IMR-90 (cell line): Measurements from ENCODE around the gene ITIH5. TPM values are rescaled to one million over a fixed set of nuclear protein-coding genes. Genes with fewer than 3 reads are reported as not detected.

Experiments
- ATAC-seq: fragments of 200-7000 bp; cut with Tn5 transposase; 2 replicates; pipeline ENCODE4 v1.9.1; 2020; ENCODE audit warnings: low read depth, mild to moderate bottlenecking, moderate library complexity
- BruUV-seq: library from RNA; stranded (reverse); fragments of 400-500 nt; replicated peaks from 2 replicates; lab custom pipeline; 2021; lab: Mats Ljungman, UMichigan
- CTCF ChIA-PET: fragments of 300-600 bp; formaldehyde crosslinking; extraction: SDS; loops from one replicate; lab custom pipeline; 2021; ENCODE audit warnings: antibody characterized with exemption; lab: Yijun Ruan, JAX
- POLR2A ChIA-PET: fragments of 300-600 bp; sonication (Branson Sonifier 250); formaldehyde crosslinking; loops from one replicate; lab custom pipeline; 2022; ENCODE audit warnings: antibody characterized with exemption; ENCODE audit not compliant: unreplicated experiment; lab: Charles Lee
- DNase-seq: peaks from one replicate; pipeline ENCODE4 v3.0.0; 2013
- H2AFZ ChIP-seq: replicated peaks from 2 replicates; pipeline ENCODE3; 2013; ENCODE audit warnings: low read length, mild to moderate bottlenecking; ENCODE audit not compliant: poor library complexity
- H2AK5ac ChIP-seq: 2 replicates; pipeline ENCODE4 v1.6.1; 2013; ENCODE audit warnings: low read depth, low read length, inconsistent platforms
- H2AK9ac ChIP-seq: replicated peaks from 2 replicates; pipeline ENCODE3; 2013; ENCODE audit warnings: mild to moderate bottlenecking, low read depth, low read length, moderate library complexity; ENCODE audit not compliant: poor library complexity
- H2BK120ac ChIP-seq: 2 replicates; pipeline ENCODE4 v1.6.1; 2013; ENCODE audit warnings: low read depth, low read length, inconsistent platforms
- H2BK15ac ChIP-seq: 3 replicates; pipeline ENCODE4 v1.6.1; 2013; ENCODE audit warnings: low read depth, low read length, inconsistent platforms
- H2BK20ac ChIP-seq: 2 replicates; pipeline ENCODE4 v1.6.1; 2013; ENCODE audit warnings: low read depth, mild to moderate bottlenecking, inconsistent platforms, low read length, moderate library complexity
- H2BK5ac ChIP-seq: 2 replicates; pipeline ENCODE4 v1.6.1; 2013; ENCODE audit warnings: mild to moderate bottlenecking, low read depth, low read length, inconsistent platforms; ENCODE audit not compliant: poor library complexity, severe bottlenecking
- H3K14ac ChIP-seq: replicated peaks from 2 replicates; pipeline ENCODE4 v1.6.1; 2013; ENCODE audit warnings: low read depth, low read length, inconsistent platforms
- H3K18ac ChIP-seq: 2 replicates; pipeline ENCODE4 v1.6.1; 2013; ENCODE audit warnings: low read depth, low read length, control low read depth
- H3K23ac ChIP-seq: 2 replicates; pipeline ENCODE4 v1.6.1; 2013; ENCODE audit warnings: low read depth, low read length, inconsistent platforms
- H3K27ac ChIP-seq: 2 replicates; pipeline ENCODE4 v1.5.1; 2013; ENCODE audit warnings: mild to moderate bottlenecking, control low read depth, low read length; ENCODE audit not compliant: insufficient read depth
- H3K27me3 ChIP-seq: 2 replicates; pipeline ENCODE4 v1.6.1; 2013; ENCODE audit warnings: low read length; ENCODE audit not compliant: control insufficient read depth, insufficient read depth
- H3K36me3 ChIP-seq: 2 replicates; pipeline ENCODE4 v1.6.1; 2013; ENCODE audit warnings: low read length, mixed read lengths; ENCODE audit not compliant: control insufficient read depth, insufficient read depth
- H3K4ac ChIP-seq: 2 replicates; pipeline ENCODE4 v1.6.1; 2013; ENCODE audit warnings: low read depth, low read length, inconsistent platforms
- H3K4me1 ChIP-seq: 2 replicates; pipeline ENCODE4 v1.6.1; 2013; ENCODE audit warnings: low read length, mixed read lengths; ENCODE audit not compliant: control insufficient read depth, insufficient read depth
- H3K4me2 ChIP-seq: 2 replicates; pipeline ENCODE4 v1.6.1; 2013; ENCODE audit warnings: low read depth, mild to moderate bottlenecking, control low read depth, low read length, moderate library complexity
- H3K4me3 ChIP-seq: 2 replicates; pipeline ENCODE4 v1.5.1; 2013; ENCODE audit warnings: low read depth, mild to moderate bottlenecking, control low read depth, low read length, moderate library complexity; ENCODE audit not compliant: insufficient read depth
- H3K56ac ChIP-seq: 2 replicates; pipeline ENCODE4 v1.6.1; 2013; ENCODE audit warnings: low read length, inconsistent platforms; ENCODE audit not compliant: insufficient read depth; ENCODE audit errors: extremely low read depth
- H3K79me1 ChIP-seq, 2 experiments: 2 replicates each; pipeline ENCODE4 v1.6.1; 2013; ENCODE audit warnings: low read length in 2 of 2, inconsistent platforms in 1 of 2, low read depth in 1 of 2
- H3K9ac ChIP-seq: 2 replicates; pipeline ENCODE4 v1.6.1; 2013; ENCODE audit warnings: low read depth, low read length, control low read depth
- H3K9me1 ChIP-seq: 2 replicates; pipeline ENCODE4 v1.6.1; 2013; ENCODE audit warnings: low read length, inconsistent platforms; ENCODE audit not compliant: insufficient read depth
- H3K9me3 ChIP-seq: 2 replicates; pipeline ENCODE4 v1.6.1; 2013; ENCODE audit warnings: low read length; ENCODE audit not compliant: control insufficient read depth, insufficient read depth
- H4K20me1 ChIP-seq: 2 replicates; pipeline ENCODE4 v1.6.1; 2013; ENCODE audit warnings: low read length, inconsistent platforms; ENCODE audit not compliant: insufficient read depth
- H4K5ac ChIP-seq: 2 replicates; pipeline ENCODE4 v1.6.1; 2013; ENCODE audit warnings: mild to moderate bottlenecking, low read depth, low read length, control low read depth
- H4K8ac ChIP-seq, 2 experiments: 2 replicates each; pipeline ENCODE4 v1.6.1; 2013; ENCODE audit warnings: low read depth in 2 of 2, low read length in 2 of 2, control low read depth in 1 of 2, inconsistent platforms in 1 of 2
- H4K91ac ChIP-seq: 2 replicates; pipeline ENCODE4 v1.6.1; 2013; ENCODE audit warnings: low read depth, low read length, inconsistent platforms; ENCODE audit not compliant: insufficient read depth
- BHLHE40 ChIP-seq: fragments of 150-350 bp; IDR thresholded peaks from 2 replicates; pipeline ENCODE4 v1.6.1; 2016; ENCODE audit warnings: mild to moderate bottlenecking, low read depth, low read length
- MAZ ChIP-seq: IDR thresholded peaks from 2 replicates; pipeline ENCODE4 v1.6.1; 2012; ENCODE audit warnings: low read depth, mild to moderate bottlenecking, low read length, improper control_type of control experiment, moderate library complexity, borderline replicate concordance
- MXI1 ChIP-seq: IDR thresholded peaks from 2 replicates; pipeline ENCODE4 v1.6.1; 2012; ENCODE audit warnings: low read depth, mild to moderate bottlenecking, low read length, moderate library complexity, borderline replicate concordance
- RFX5 ChIP-seq: IDR thresholded peaks from 2 replicates; pipeline ENCODE4 v1.8.0; 2012; ENCODE audit warnings: low read depth, mild to moderate bottlenecking, low read length, moderate library complexity
- WGBS, 2 experiments: methylation state at CpG; one replicate each; pipeline versions ENCODE4 v1.1.5 to v1.1.7; 2013; ENCODE audit warnings: missing lambda C conversion rate in 2 of 2; ENCODE audit not compliant: insufficient read length in 1 of 2; ENCODE audit errors: extremely low coverage in 2 of 2; 5-methylcytosine and 5-hydroxymethylcytosine counted together
- dilution Hi-C: fragments of 300-500 bp; cut with HindIII; formaldehyde crosslinking; loops from one replicate; pipeline ENCODE4 v1.14.3; 2018; ENCODE audit warnings: low sequenced_read_pairs; ENCODE audit not compliant: unreplicated experiment
- in situ Hi-C: fragments of 300-500 bp; cut with MboI; formaldehyde crosslinking; loops from 3 replicates; pipeline ENCODE4 v1.14.3; 2019; ENCODE audit warnings: low sequenced_read_pairs, inconsistent platforms, mixed read lengths
- intact Hi-C: fragments of 100-400 bp; cut with micrococcal nuclease; formaldehyde crosslinking; loops from 2 replicates; pipeline ENCODE4 v1.10.0; 2022
- polyA plus RNA-seq, 3 experiments: library from polyadenylated mRNA; depleted of rRNA; stranded (reverse); fragments of >200 nt; gene quantifications; 2 replicates each; pipeline ENCODE4 v1.2.3, GENCODE V29; 2012; ENCODE audit warnings: low replicate concordance in 1 of 3
- total RNA-seq: library from RNA; depleted of rRNA; stranded (reverse); fragments of >200 nt; gene quantifications from 2 replicates; pipeline ENCODE4 v1.2.3, GENCODE V29; 2012
- TF ChIP-seq, protein P1 (sequence below): fragments of 150-350 bp; IDR thresholded peaks from 2 replicates; pipeline ENCODE4 v1.6.1; 2017; ENCODE audit warnings: mild to moderate bottlenecking, antibody characterized with exemption, low read length, low read depth

The ITIH5 gene
- total and polyA plus RNA-seq, 2 of the 4 experiments (the other 2 are of a cell fraction), result under 0.01 to 0.07 TPM

DNA sequence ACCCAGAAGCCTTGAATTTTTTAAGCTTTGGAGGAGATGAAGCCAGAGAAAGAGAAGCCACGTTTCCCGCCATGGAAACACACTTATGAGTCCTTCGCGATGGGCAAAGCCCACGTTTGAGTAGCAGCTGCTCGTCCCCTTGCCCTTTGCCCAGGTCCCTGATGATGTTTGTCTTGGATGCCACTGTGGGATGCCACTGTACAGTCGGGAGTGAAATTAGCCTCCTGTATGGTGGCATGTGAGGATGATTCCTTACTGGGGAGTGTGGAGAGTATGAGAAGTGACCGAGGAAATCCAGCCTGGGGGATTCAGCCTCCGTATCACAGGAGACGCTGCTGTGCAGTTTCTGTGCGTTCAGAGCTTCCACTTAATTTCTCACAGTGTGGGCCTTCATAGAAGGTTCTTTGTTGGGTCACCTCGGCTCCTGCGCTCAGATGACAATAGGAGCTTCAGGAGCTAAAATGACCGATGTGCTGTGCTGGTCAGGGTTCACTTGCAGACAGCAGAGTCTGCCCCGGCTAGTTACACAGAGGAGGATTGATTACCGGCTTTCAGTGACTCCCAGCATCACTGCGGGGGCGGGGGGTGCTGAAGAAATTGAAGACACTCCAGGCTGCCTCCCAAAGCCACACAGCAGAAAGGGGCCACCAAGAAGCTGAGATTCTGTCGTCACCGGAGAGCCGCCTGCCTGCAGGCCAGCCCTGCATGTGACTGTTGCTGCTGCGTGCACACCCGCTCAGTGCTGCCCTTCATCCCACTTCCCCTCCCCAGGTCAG lies 133.9 kb downstream of the ITIH5 start:
- no TSS peak for BruUV-seq
- Histone ChIP-seq H2BK15ac (no peak overlapping the region), H3K18ac (no peak overlapping the region), H3K79me1 (no peaks in the 10 kb centered on the region), H3K4ac (no peak overlapping the region), H3K9me1 (no peaks in the 10 kb centered on the region), H3K23ac (no peak overlapping the region), H2BK5ac (no peak overlapping the region), H2BK20ac (no peak overlapping the region), H4K8ac (no peak overlapping the region), H3K27me3 (no peaks in the 10 kb centered on the region; the same call in 1 of the 2 replicates), H3K9ac (no peak overlapping the region), H3K14ac (no peak overlapping the region), H3K56ac (no peak overlapping the region), H2AK9ac (no peak overlapping the region), H3K4me1 (no peaks in the 10 kb centered on the region), H4K91ac (no peak overlapping the region), H3K27ac (no peak overlapping the region), H4K5ac (no peak overlapping the region), H2AK5ac (no peak overlapping the region), H3K4me2 (no peak overlapping the region), H2AFZ (no peak overlapping the region), H3K36me3 (no peaks in the 10 kb centered on the region), H3K4me3 (no peak overlapping the region), H3K9me3 (no peaks in the 10 kb centered on the region), H4K20me1 (no peaks in the 10 kb centered on the region), H2BK120ac (no peak overlapping the region)
- TF ChIP-seq BHLHE40, result no peak
- no peak for TF ChIP-seq MXI1
- TF ChIP-seq, protein P1, sequence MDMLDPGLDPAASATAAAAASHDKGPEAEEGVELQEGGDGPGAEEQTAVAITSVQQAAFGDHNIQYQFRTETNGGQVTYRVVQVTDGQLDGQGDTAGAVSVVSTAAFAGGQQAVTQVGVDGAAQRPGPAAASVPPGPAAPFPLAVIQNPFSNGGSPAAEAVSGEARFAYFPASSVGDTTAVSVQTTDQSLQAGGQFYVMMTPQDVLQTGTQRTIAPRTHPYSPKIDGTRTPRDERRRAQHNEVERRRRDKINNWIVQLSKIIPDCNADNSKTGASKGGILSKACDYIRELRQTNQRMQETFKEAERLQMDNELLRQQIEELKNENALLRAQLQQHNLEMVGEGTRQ, result no peak
- no peak for TF ChIP-seq RFX5
- no peak for TF ChIP-seq MAZ
- ChIA-PET CTCF (no interaction called here), POLR2A (no interaction called here)
- DNase-seq (no peak), ATAC-seq (no peak)
- intact Hi-C loops, result no loop called here
- dilution Hi-C loops, result no loop called here
- in situ Hi-C loops, result no loop called here
- WGBS, 2 experiments, result 79% methylated on average over 4 of the region's 23 CpGs; no CpG with 5 or more reads in 1 of the 2 experiments
